Heart left ventricle (tissue), 16 donors: ENCODE measurements around the gene DOK5. TPM values are rescaled to one million over a fixed set of nuclear protein-coding genes. Genes with fewer than 3 reads are reported as not detected.
A peak's percentile ranks its signal among the peaks of the same experiment; 100 is the strongest.

Experiments
- ATAC-seq, 4 donors: fragments of 200-7000 bp; cut with Tn5 transposase; one replicate each; pipeline ENCODE4 v1.9.1; 2020 to 2022; ENCODE audit warnings: moderate library complexity in 4 of 4, mild to moderate bottlenecking in 3 of 4, moderate number of reproducible peaks in 1 of 4
- DNase-seq, 5 donors: peaks; one replicate each; pipeline ENCODE4 v3.0.0-alpha.2; 2020
- H3K27ac ChIP-seq, 12 donors: fragments of 200-600 bp; sonication (generic) in 4 of 12; one replicate each; pipeline versions ENCODE4 v1.5.0 to v1.8.0; 2016 to 2022; ENCODE audit warnings: mild to moderate bottlenecking in 2 of 12
- H3K27me3 ChIP-seq, 9 donors: fragments of 200-600 bp; sonication (generic) in 2 of 9; one replicate each; pipeline versions ENCODE4 v1.5.1 to v1.8.0; 2016 to 2022; ENCODE audit warnings: mild to moderate bottlenecking in 3 of 9
- H3K36me3 ChIP-seq, 9 donors: fragments of 200-600 bp; sonication (generic) in 2 of 9; one replicate each; pipeline versions ENCODE4 v1.5.0 to v1.8.0; 2018 to 2022; ENCODE audit warnings: mild to moderate bottlenecking in 2 of 9
- H3K4me1 ChIP-seq, 12 donors: fragments of 200-600 bp; sonication (generic) in 4 of 12; one replicate each; pipeline versions ENCODE4 v1.5.0 to v1.8.0; 2016 to 2022; ENCODE audit warnings: mild to moderate bottlenecking in 3 of 12
- H3K4me3 ChIP-seq, 12 donors: fragments of 200-600 bp; sonication (generic) in 4 of 12; one replicate each; pipeline versions ENCODE4 v1.5.0 to v1.8.0; 2017 to 2022; ENCODE audit warnings: mild to moderate bottlenecking in 9 of 12, moderate library complexity in 4 of 12
- H3K9me3 ChIP-seq, 12 donors: fragments of 200-600 bp; sonication (generic) in 4 of 12; one replicate each; pipeline versions ENCODE4 v1.5.0 to v1.8.0; 2016 to 2022; ENCODE audit warnings: mild to moderate bottlenecking in 1 of 12
- POLR2A ChIP-seq, 2 donors: fragments of 450-650 bp; IDR thresholded peaks; one replicate each; pipeline ENCODE4 v1.6.1; 2017; ENCODE audit warnings: antibody characterized with exemption in 2 of 2, mild to moderate bottlenecking in 2 of 2, moderate library complexity in 2 of 2
- WGBS, 4 donors: extraction: QIAGEN DNeasy Blood & Tissue Kit in 2 of 4; methylation state at CpG; one replicate each; pipeline versions ENCODE4 v1.1.5 to v1.1.7; 2013 to 2018; 5-methylcytosine and 5-hydroxymethylcytosine counted together
- intact Hi-C, 10 donors: fragments of 100-400 bp; cut with DNase I; formaldehyde crosslinking; loops; one replicate each; pipeline versions ENCODE4 v1.11.1 to v1.14.2; 2022
- polyA plus RNA-seq, 2 donors: library from polyadenylated mRNA; stranded (reverse); fragments of 200-250 nt; gene quantifications; one replicate each; pipeline ENCODE4 v1.2.3, GENCODE V29; 2013
- total RNA-seq, 9 donors: library from RNA; depleted of rRNA in 2 of 9; stranded (reverse); fragments of >200 nt in 2 of 9; fragmentation: NEBNext Ultra II Directional in 3 of 9; extraction: Animal tissue kit (Norgen Biotek cat#: 25700) in 3 of 9; gene quantifications; one replicate each; pipeline versions ENCODE4 v1.1.0 to v1.2.4, GENCODE V29; 2016 to 2023
- TF ChIP-seq, protein P1 (sequence below), 12 donors: fragments of 200-600 bp; sonication (generic) in 4 of 12; IDR thresholded peaks; one replicate each; pipeline versions ENCODE4 v1.5.0 to v1.8.0; 2018 to 2022; ENCODE audit warnings: antibody characterized with exemption in 12 of 12, mild to moderate bottlenecking in 5 of 12
- donor health status: ischemic (EF 13 %, LVEDD 7.1; RV severe dilation, severe dysfunction).
- donor health status: healthy with polysubstance abuse.
- donor health status: DM: no; HTN: yes; CAD: no.
- donor health status: DM: no; HTN: no; CAD: no.
- donor health status: ischemic (EF 25% LVEDD 6.9; RV normal size, moderate dysfunction).
- donor health status: ischemic (EF 25% LVEDD 5.7; RV mildly dilated, moderate dysfunction).
- donor health status: healthy.
- donor health status: DM: yes; HTN: yes; CAD: no.
- donor health status: ischemic (EF 35%, LVEDD 5.7; RV mildly dilated, moderate dysfunction).
- donor health status: nonischemic (EF 11% LVEDD 7.7; RV severe dilation, severe dysfunction).
- donor health status: DM: yes; HTN: yes; CAD: no.
- donor health status: PGD.
- donor health status: ischemic (EF 29% LVEDD 5.4; RV normal size, mild dysfunction).
- donor health status: nonischemic (EF 23%, LVEDD 6.1; RV moderate dilation, normal function).

Gene DOK5
- total and polyA plus RNA-seq, 11 donors: 3.4 to 23.5 (median 6.4) TPM

DNA sequence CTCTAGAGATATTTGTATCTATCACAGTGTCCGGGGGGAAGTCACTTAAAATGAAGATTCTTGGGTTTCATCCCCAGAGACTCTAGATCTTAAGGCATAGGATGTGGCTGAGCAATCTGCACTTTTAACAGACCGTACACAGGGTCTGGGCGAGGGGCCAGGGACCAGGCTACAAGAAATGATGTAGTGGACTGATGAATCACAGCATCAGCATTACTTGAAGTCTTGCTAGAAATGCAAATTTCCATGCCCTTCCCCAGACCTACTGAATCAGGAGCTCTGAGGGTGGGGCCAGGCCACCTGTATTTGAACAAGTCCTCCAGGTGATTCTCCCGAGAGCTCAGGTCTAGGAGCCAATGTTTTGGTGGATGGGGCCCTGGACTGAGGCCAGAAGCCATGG lies 168.4 kb downstream of the DOK5 start:
- Histone ChIP-seq H3K9me3 (no peaks in the 10 kb centered on the region), H3K36me3 (no peaks in the 10 kb centered on the region), H3K4me1 (no peaks in the 10 kb centered on the region), H3K4me3 (no peak overlapping the region), H3K27me3 (no peaks in the 10 kb centered on the region), H3K27ac (no peak overlapping the region)
- DNase-seq (peak in 2 of 5 donors; percentile 30 to 68), ATAC-seq (peak in 2 of 4 donors; percentile 26 to 49)
- TF ChIP-seq POLR2A (IDR thresholded peaks at IDR 0.05): no peak
- TF ChIP-seq, protein P1, sequence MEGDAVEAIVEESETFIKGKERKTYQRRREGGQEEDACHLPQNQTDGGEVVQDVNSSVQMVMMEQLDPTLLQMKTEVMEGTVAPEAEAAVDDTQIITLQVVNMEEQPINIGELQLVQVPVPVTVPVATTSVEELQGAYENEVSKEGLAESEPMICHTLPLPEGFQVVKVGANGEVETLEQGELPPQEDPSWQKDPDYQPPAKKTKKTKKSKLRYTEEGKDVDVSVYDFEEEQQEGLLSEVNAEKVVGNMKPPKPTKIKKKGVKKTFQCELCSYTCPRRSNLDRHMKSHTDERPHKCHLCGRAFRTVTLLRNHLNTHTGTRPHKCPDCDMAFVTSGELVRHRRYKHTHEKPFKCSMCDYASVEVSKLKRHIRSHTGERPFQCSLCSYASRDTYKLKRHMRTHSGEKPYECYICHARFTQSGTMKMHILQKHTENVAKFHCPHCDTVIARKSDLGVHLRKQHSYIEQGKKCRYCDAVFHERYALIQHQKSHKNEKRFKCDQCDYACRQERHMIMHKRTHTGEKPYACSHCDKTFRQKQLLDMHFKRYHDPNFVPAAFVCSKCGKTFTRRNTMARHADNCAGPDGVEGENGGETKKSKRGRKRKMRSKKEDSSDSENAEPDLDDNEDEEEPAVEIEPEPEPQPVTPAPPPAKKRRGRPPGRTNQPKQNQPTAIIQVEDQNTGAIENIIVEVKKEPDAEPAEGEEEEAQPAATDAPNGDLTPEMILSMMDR (IDR thresholded peaks at IDR 0.05): no peak
- intact Hi-C loops: loop anchor here in 3 of 10 donors (5.0 to 10.0 kb wide), 3 partner anchors 169 to 279 kb away; partner anchors contain the start of gene DOK5 (in 1 of the 3)
- WGBS, 4 donors: 54 to 71% (median 67%) methylated on average over 4 of the region's 4 CpGs

DNA sequence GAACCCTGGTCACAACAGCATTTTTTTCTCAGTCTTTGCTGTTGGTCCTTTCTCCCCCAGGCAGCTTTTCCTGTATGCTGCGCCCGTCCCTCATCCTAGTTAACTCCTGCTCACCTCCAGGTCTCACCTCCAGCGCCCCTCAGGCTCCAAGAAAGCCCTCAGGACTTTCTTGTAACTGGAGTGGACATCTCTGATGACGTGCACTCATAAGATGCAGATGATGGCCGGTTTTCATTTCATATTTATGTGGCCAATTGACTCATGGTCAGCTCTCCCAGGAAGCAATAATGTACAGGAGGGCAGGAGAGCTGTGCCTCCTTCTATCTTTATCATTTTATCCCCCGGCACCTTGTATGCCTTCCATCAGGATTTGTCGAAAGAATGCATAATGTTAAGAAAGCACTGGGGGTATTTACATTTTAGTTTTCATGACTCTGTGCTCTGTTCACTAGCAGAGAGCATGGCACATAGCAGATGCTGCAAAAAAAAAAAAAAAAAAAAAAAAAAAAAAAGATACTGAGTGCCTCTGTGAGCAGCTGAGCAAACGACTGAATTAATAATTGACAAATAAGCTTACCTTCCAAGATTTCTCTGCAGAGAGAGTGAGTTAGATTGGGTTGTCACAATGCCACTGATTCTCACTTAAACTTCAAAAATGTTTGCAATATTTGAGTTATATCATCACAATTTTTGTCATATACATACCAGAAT lies 170.2 kb downstream of the DOK5 start:
- H3K27ac ChIP-seq: no peak overlapping the region
- ATAC-seq: no peak
- no peak for TF ChIP-seq POLR2A (IDR thresholded peaks at IDR 0.05)
- TF ChIP-seq, protein P1 (IDR thresholded peaks at IDR 0.05): no peak
- intact Hi-C loops: loop anchor here (1.0 to 10.0 kb wide), 12 partner anchors 171 to 549 kb away; partner anchors contain the start of gene DOK5 (in 1 of the 10)
- 61 to 73% (median 67%) methylated on average over 8 of the region's 8 CpGs for WGBS, 4 donors
- no peaks in the 10 kb centered on the region for H3K27me3 ChIP-seq
- no peak for DNase-seq
- no peaks in the 10 kb centered on the region for H3K36me3 ChIP-seq
- no peak overlapping the region for H3K4me3 ChIP-seq
- no peaks in the 10 kb centered on the region for H3K9me3 ChIP-seq
- H3K4me1 ChIP-seq: peaks cover 0 to 7% (median 0%) of the 10 kb centered on the region in 12 donors

DNA sequence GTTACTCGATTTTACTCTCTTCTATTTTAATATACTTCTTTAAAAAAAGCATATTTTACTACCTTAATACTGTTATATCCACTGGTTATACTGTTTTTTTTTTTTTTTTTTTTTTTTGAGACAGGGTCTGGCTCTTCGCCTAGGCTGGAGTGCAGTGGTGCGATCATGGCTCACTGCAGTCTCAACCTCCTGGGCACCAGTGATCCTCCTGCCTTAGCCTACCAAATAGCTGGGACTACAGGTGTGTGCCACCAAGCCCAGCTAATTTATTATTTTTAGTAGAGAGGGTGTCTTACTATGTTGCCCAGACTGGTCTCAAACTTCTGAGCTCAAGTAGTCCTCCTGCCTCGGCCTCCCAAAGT lies 170.7 kb downstream of the DOK5 start:
- Histone ChIP-seq H3K27ac (no peak overlapping the region), H3K9me3 (no peaks in the 10 kb centered on the region), H3K4me1 (peaks cover 0 to 7% (median 0%) of the 10 kb centered on the region in 12 donors), H3K4me3 (no peak overlapping the region), H3K36me3 (no peaks in the 10 kb centered on the region), H3K27me3 (no peaks in the 10 kb centered on the region)
- ATAC-seq (no peak), DNase-seq (no peak)
- WGBS, 4 donors: 76 to 86% (median 81%) methylated on average over 4 of the region's 4 CpGs
- TF ChIP-seq POLR2A (IDR thresholded peaks at IDR 0.05): no peak
- TF ChIP-seq, protein P1 (IDR thresholded peaks at IDR 0.05): no peak
- intact Hi-C loops: loop anchor here (1.0 to 10.0 kb wide), 12 partner anchors 171 to 549 kb away; partner anchors contain the start of gene DOK5 (in 1 of the 10)

DNA sequence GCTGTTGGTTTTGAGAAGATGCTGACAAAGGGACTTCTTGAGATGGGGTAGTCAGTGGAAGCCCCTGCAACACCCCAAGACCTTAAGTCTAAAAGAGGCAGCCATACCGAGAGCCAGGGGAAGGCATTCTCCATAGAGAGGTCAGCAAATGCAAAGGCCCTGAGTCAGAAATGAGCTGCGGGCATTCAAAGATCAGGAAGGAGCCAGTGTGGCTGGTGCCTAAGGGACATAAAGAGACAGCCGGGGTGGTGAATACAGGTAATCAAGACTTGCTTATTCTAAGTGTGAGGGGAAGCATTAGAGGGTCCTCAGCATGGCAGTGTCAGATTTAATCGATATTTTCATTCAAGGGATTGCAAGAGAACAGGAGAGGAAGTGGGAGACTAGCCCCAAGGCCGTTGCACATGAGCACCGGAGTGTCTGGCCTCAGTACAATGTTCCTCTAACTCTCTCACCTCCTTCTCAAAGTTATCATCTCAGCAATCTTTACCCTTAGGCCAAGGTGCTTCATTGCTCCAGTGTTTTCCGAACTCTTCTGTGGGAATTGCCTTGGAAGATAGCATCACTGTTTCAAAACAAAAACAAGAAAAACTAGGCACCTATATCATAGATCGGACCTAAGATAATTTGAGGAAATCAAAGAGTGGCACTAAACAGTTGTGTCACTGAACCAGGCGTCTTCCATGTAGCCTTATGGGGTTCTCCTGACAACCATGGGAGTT lies 173.2 kb downstream of the DOK5 start:
- ATAC-seq: no peak
- intact Hi-C loops: loop anchor here in 9 of 10 donors (2.0 to 10.0 kb wide), 8 partner anchors 174 to 552 kb away; partner anchors contain the start of gene DOK5 (in 1 of the 9)
- Histone ChIP-seq H3K4me1 (peaks cover 0 to 7% (median 0%) of the 10 kb centered on the region in 12 donors), H3K9me3 (no peaks in the 10 kb centered on the region), H3K27ac (no peak overlapping the region), H3K27me3 (no peaks in the 10 kb centered on the region), H3K4me3 (no peak overlapping the region), H3K36me3 (no peaks in the 10 kb centered on the region)
- TF ChIP-seq, protein P1 (IDR thresholded peaks at IDR 0.05): no peak
- no peak for TF ChIP-seq POLR2A (IDR thresholded peaks at IDR 0.05)
- 76 to 79% (median 77%) methylated on average over 9 of the region's 9 CpGs for WGBS, 4 donors
- no peak for DNase-seq
